Fibroblast of the conjunctiva (primary cell): ENCODE data around the gene SMAD9.

ENCODE experiments used
- DNase-seq: peaks from one replicate; pipeline ENCODE4 v3.0.0-alpha.2; 2010; ENCODE audit warnings: low read depth

The SMAD9 gene

DNA sequence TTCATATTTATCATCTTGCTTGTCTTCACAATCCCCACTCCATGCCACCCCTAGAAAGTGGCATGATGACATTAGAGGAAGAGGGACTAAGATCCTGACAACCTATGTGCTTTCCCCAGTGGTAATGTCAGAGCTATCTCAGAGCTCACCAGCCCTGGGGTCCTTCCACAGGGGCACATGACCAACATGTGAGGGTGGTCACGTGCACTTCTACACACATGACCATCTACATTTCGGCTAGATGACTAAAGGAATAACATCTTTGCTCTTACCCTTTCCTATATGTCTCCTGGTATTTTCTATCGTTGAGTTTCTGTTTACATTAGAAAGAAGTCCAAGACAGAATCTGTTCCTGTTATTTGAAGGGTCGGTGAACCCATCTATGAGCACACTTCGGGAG lies 54.8 kb downstream of the SMAD9 start:
- DNase-seq = no peak

DNA sequence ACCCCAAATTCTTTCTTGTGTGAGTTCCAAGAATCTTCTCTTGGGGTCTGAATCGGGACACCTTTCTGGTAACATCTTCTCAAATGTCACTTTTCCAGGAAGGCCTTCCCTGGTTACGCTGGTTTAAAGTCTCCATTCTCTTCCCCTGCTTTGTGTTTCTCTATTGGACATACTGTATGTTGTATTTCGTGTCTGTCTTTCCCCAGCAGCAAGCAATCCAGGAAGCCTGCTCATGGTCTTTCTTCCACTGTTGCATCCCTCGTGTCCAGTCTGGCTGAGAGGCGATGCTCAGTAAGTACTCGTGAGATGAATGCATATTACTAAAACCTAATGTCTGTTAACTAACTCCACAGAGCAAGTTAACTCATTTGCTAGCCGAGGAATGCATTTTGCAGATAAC lies 57.3 kb downstream of the SMAD9 start:
- no peak for DNase-seq

DNA sequence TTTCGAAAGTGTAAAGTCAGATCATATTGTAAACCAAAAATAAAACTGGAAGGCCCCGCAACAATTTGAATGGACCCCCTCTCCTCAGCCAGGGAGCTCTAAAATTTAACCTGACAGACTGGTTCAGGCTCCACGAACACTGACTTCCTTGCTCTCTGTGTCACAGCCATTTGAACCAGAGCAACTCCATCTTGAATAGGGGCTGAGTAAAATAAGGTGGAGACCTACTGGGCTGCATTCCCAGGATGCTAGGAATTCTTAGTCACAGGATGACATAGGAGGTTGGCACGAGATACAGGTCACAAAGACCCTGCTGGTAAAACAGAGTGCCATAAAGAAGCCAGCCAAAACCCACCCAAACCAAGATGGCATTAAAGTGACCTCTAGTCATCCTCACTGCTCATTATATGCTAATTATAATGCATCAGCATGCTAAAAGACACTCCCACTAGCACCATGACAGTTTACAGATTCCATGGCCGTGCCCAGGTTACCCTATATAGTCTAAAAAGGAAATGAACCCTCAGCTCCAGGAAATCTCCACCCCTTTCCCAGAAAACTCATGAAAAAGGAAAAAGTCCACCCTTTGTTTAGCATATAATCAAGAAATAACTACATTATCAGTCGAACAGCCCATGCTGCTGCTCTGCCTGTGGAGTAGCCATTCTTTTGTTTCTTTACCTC lies 57.9 kb downstream of the SMAD9 start:
- no peak for DNase-seq

DNA sequence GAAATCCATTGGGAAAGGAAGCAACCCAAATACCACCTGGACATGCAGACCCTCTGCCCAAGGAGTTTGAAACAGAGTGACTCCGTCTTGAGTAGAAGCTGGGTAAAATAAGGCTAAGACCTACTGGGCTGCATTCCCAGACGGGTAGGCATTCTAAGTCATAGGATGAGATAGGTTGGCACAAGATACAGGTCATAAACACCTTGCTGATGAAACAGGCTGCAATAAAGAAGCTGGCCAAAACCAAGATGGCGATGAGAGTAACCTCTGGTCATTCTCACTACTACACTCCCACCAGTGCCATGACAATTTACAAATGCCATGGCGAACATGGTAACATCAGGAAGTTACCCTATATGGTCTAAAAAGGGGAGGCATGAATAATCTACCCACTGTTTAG lies 60.8 kb downstream of the SMAD9 start:
- no peak for DNase-seq

DNA sequence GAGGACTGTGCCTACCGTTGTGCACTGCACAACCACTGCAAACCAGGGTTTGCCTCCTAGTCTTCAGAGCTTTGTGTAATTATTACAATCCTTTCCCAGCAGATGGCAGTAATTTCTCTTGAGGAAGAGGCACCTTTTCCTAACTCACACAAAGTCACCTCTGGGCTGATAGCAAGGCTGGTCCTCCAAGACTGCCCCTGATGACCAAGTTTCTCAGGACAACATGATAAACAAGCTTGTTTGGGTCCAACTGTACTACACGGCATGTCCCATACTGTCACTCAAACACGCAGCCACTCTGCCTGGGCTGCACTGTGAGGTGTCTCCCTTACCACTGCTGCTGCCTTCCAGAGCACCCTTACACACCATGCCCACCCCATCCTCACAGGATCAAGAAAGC lies 61.7 kb downstream of the SMAD9 start:
- DNase-seq = peak; percentile 29

DNA sequence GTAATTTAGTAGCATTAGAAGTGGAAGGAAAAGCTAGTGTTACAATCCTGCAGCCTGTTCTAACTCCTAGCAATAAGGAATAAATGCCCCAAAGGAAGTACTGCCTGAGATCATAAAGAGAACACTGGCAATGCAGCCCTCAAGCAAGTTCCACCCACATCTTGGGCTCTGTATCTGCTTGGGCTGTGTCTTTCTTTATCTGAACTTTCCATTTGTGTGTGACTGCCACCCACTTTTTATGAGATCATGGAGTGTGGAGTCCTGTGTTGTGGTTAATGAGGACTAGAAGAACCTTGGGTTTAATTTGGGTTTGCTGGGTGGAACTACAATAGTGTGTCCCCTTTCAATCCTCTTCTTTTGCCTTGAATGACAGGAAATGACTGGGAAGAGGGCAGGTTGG lies 62.8 kb downstream of the SMAD9 start:
- DNase-seq = no peak

DNA sequence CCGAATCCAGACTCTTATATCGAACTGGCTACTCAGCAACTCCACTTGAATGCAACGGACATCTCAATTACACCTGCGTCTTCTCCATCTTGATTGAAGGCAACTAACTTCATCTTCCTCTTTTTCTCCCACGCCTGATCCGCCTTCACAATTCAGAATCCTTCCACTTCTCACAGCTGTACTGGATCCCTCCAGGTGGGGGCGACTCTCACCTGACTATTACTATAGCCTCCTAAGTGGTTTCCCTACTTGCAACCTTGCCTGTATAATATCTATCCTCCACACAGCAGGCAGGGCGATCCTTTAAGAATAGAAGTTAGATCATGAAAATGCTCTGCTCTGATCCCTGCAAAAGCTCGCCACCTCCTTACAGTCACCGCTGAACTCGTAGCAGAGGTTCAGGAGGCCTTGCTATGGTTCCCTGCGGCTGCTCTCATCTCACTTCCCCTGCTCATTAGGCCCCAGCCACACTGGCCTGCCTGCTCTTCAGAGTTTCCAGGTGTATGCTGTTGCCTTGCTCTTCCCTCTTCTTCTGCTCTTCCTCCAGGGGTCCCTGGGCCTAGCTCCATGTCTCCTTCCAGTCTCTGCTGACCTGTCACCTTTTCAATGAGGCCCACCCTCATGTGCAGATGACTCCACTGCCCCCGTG lies 69.1 kb downstream of the SMAD9 start:
- DNase-seq = no peak

DNA sequence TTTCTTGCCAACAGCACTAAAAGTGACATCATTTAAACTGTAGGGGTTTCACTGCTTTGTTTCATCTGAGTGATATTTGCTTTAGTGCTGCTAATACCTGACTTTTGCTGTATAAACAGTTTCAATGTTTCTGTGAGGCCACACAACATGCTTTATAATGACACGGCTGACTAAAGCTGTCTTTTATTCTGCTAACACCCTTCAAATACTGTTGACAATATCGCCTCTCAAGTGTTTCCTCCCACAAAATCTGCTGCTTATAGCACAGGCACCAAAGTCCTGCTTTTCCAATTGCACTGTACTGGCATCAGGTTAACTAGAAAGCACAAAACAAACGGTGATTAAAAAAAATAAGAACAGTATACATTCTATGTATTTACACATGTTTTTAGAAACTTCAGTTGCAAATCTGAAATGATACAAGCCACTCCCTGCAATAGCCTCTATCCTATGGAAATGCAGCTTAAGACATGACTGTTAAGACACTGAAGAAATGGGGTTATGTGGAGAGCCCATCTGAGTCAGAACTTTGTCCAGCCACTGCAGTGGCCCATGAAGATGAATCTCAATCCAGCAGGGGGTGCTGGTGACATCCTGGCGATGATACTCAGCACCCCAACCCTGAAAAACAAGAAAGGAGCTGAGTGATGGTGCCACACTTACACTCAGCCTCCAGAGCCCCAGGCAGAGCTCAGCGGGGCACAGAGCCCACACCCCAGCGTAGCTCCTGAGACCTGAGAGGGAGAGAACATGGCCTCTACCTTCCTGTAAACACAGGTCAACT lies 71.6 kb downstream of the SMAD9 start:
- DNase-seq = no peak

DNA sequence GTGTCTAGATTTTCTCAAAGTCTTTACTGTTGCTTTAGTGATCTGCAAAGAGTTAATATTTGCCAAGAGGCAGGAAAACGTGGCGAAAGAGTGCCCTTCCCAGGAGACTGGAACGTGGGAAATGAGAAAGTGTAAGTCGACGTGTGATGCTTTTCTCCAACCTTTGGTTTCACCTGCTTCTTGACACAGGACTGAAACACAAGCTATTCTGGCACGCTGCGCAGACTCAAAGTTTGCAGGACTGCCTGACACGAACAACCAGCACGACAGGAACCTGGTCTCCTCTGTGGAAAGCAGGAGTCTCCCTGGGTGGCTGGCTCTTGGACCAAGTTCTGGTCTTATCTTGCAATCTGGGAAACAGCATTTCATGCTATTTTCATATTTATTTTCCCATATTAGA lies 72.4 kb downstream of the SMAD9 start:
- no peak for DNase-seq

DNA sequence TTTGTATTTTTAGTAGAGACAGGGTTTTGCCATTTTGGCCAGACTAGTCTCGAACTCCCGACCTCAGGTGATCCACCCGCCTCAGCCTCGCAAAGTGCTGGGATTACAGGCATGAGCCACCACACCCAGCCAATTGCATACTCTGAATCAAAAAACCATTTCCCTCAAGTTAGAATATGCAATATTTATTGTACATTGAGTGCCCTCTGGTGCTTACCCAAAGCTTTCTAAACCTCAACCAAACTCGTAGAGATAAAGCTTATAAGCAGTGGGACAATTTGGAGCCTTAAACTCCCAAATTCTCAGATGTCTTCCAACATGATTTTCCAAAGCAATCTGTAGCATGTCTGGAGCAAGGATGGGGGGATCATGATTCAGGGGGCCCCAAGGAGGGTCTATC lies 78.6 kb downstream of the SMAD9 start:
- no peak for DNase-seq

DNA sequence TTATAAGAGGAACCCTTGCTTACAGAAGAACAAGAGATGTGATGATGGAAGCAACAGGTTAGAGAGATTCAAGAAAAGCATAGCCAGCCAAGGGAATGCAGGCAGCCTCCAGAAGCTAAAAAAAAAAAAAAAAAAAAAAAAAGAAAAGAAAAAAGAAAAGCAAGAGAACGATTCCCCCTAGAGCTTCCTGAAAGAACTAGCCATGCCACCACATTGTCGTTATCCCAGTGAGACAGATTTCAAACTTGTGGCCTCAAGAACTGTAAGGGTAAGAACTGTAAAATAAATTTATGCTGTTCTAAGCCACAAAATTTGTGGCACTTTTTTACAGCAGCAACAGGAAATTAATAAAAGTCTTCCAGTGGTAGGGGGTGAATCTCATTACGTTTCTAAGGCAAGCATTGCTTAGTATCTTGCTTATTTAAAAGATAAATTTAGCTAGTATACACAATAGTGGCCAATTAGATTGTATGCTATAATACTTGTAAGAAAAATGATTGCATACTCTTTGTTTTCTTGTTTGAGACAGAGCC lies 79.3 kb downstream of the SMAD9 start:
- DNase-seq = no peak

DNA sequence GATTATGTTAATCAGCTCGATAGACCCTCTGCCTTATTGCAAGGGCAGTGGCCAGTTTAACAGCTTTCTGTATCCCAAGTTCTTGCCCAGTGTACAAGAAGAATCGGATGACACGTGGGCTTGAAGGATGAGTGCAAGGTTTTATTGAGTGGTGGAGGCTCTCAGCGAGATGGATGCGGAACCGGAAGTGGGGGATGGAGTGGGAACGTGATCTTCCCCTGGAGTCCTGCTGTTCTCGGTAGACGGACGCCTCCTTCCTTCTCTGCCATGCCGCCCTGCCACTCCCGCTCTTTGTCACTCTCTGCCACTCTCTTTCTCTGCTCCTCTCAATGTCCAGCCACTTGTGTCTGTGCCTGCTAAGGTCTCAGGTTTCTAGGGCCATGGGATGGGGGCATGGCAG lies 80.1 kb downstream of the SMAD9 start:
- no peak for DNase-seq

DNA sequence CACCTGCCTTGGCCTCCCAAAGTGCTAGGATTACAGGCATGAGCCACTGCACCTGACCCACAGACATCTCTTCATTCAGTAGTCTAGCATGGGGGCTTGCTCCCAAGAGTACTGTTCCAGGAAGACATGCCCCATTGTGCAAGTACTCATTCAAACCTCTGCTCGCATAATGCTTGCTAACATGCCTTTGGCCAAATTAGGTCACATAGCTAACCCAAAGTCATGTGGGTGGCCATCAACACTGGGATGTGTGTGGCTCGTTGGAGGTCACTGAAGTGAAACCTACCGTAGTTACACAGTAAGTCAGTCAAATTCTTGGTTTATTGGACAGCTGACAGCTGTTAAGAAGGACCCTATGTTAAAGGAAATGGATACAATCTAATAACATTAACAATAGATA lies 80.8 kb downstream of the SMAD9 start:
- DNase-seq = no peak

DNA sequence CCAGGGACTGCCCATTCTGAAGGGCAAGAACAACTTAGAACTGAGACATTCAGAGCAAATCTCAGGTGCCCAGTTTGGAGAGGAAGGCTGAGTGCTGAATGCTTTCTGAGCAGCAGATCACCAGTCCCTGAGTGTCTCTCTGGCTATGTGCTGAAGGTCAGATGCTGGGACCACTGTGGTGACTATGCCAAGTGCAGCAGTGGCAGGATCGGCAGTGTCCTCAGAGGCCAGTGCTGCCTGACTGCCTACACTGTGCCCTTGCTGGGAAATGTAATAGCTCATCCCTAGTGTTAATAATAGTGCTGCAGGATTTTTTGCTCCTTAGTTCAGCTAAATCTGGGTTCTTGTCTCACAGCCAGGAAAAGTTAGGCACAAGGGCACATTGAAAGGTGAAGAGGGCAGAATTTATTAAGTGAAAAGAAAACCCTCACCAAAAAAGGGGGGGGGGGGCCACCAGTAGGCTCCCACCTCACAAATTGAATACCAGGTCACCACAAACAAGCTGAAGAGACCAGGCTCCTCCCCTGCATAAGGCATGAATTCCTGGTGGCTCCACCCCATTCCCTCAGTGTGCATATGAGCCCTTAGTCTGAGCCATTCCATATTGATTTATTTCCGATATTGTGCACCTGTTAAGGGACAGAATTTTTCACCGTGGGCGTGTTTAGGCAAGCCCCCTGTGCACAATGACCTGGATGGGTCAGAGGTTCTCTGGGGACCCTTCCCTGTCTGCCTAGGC lies 82.5 kb downstream of the SMAD9 start:
- no peak for DNase-seq

DNA sequence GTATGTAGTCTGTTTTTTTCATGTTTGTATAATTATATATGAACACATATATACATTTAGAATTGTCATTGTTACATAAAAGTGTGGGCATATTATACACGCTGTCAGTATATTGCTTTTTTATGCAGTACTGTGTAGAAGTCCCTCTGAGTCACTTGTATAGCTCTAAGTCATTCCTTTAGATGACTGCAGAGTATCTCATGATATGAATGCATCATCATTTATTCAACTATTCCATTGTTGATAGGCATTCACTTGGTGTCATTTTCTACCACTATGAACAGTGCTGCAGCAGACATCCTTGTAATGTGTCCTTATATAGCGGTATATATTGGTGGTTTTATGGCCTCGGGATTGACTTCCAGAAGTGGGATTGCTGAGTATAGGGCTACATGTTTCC lies 85.7 kb downstream of the SMAD9 start:
- no peak for DNase-seq

DNA sequence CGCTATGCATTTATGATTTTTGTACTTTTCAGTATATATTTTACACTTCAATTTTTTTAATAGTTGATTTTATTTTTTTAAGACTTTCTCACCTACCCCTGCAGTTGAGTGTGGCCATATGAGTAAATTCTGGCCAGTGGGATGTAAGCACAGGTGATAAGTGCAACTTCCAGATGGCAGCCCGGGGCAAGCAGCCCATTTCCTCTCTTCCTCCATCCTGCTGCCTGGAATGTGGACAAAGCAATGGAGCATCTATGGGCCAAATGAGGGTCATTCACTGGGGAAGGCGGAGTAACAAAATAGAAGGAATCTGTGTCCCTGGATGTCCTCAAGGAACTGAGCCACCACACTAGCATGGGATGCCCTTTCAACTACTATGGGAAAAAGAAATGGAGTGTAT lies 88.7 kb downstream of the SMAD9 start:
- DNase-seq = no peak

DNA sequence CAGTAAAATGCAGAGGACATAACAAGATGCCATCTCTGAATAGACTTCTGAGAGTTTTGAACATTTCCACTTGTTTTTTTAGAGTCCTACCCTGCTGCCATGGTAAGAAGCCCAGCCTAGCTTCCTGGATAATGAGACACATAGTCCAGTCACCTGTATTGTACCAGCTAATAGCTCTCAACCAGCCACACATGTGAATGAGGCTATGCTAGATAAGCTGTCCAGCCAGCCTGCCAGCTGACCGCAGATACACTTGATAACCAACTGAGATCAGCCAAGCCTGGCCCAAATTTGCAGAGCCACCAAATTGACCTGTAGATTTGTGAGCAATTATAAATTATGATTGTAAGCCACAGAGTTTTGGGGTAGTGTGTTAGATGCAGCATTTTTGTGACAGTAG lies 90.3 kb downstream of the SMAD9 start:
- DNase-seq = no peak

DNA sequence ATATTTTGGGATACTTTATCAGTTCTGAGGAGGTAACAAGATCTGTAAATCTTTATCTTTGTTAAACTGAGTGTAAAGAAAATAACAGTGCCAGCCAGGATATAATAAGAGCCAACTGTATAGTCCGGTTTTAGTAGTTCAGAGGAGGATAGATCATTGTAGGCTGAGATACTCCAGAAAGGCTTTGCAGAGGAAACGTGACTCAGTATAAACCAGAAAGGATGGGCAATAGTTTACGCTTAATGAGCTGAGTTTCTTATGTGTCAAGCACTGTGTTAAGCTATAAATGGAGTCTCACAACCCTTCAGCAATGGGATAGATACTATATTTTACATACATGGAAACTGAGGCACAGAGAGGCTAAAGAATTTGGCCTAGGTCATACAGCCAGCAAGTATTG lies 97.3 kb downstream of the SMAD9 start:
- DNase-seq = no peak

DNA sequence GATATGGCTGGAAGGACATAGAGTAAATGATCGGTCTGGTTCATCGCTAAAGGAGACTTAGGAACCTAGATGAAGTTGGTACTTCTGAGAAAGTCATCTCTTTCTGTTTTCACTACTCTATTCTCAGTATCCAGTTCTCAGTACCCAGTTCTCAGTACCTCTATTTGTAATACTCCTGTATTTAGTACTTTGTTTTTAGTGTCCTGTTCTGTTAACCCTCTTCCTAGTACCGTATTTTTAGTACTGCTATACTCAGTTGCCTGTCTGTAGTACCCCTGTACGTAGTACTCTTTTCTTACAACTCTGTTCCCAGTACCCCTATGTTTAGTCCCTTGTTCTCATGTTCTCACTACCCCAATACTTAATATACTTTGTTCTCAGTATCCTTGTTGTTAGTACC lies 99.8 kb downstream of the SMAD9 start:
- DNase-seq = no peak

DNA sequence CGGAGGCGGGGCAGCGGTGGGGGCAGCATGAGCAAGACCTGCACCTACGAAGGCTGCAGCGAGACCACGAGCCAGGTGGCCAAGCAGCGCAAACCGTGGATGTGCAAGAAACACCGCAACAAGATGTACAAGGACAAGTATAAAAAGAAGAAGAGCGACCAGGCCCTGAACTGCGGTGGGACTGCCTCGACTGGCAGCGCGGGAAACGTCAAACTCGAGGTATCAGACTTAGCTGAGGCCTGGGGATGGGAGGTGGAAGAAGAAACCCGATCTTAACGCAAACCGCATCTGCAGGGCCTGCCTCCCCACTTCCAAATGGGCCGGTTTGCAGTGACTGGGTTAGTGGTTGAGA lies 100.3 kb downstream of the SMAD9 start:
- DNase-seq = no peak

DNA sequence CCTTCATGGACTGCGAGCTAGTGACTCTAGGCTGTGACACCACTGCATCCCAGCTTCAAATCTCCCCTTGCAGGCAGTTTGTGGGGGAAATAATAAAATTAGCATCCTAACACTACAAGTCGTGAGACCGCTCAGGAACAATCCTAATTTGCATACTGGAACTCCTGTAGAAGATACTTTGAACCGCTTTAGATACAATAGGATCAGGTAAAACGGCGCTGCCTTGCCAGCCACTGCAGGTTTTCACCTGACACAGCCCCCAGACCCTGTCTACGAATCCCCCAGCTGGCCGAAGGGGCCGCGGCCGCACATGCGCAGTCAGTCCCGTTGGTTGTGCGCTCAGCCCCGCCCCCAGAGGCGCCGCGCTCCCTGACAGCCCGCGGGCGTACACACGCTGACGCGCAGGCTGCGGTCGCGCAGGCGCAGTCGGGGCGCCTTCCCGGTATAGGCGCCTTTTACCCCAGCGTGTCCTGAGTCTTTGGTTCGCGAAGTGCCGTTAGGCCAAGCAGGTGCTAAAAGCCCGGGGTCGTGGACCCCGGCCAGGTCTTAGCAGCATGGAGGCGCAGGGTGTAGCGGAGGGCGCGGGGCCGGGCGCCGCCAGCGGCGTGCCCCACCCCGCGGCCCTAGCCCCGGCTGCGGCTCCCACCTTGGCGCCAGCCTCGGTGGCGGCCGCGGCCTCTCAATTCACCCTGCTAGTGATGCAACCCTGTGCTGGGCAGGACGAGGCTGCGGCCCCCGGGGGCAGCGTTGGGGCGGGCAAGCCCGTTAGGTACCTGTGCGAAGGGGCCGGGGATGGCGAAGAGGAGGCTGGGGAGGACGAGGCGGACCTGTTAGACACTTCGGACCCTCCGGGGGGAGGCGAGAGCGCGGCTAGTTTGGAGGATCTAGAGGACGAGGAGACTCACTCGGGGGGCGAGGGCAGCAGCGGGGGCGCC lies 101.0 kb downstream of the SMAD9 start, which contains the start of gene RFXAP:
TSS of gene RFXAP (plus strand) at position 419 of the 935 bp plus-strand sequence. CDS start at position 555, 136 bp downstream.
- DNase-seq = peak; percentile 82
